ENCODE data around the gene PTGER3.
A peak's percentile ranks its signal among the peaks of the same experiment; 100 is the strongest.

The PTGER3 gene

DNA sequence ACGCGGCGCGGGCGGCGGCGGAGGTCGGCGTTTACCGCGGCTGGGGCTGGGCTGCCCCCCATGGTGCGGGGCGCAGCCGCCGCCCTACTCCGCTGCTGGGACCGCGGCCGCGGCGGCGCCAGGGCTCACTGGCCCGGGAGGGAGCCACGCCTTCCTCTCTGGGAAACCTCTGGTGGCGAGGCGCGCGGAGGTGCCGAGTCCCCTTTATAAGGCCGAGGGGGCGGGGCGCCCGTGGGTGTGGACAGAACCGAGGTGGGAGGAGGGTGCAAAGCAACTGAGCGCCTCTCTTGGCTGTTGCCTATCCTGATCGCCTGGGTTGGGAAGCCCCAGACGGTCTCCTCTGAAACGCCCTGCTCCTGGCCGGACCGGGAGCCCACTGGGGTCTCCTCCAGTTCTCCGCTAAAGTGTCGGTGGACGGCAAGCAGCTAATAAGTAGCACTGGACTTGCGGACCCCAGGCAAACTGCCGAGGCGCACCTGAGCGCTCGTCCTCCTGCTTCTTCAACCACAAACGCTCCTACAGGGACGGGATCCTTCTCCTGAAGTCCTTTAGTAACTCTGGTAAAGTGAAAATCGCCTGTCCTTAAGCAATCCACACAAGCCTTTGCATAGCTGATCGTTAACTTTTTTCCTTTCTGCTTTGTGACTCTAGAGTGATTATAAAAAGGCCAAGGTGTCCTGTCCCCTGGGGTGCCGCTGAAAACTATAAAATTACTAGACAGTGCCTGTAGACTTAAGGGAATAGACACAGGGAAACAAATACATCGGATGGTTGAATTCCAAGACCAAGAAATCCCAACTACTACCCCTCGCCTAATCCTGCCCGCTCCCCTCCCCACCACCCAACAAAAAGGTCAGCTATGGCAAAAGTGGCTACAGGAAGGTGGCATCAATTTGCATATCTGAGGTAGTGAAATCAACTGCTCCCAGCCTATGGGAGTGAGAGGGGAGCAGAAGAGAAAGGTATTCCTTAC, at the start of gene PTGER3:
Gene PTGER3, minus strand, starts transcription at position 182 of the 973 bp plus-strand sequence. CDS start 239 bp downstream, outside the sequence.
- peak; percentile 79 for DNase-seq

DNA sequence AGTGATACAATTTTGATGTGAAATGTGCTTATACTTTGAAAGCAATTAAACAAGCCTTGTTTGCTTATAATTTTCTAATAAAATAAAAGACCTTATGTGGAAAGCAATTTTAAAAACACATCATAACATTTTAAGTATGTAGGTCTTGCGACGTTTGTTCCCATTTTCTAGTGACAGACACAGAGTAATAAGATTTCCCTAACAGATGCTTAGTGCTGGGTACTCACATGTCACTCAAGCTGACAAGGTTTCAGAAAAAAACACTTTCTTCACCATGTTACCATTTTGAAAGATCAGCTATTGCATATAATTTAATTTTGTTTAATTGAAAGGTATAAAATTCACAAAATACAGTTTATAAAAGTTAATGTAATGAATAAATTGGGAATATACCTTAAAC, 47.3 kb upstream of the PTGER3 start:
- no peak for DNase-seq

DNA sequence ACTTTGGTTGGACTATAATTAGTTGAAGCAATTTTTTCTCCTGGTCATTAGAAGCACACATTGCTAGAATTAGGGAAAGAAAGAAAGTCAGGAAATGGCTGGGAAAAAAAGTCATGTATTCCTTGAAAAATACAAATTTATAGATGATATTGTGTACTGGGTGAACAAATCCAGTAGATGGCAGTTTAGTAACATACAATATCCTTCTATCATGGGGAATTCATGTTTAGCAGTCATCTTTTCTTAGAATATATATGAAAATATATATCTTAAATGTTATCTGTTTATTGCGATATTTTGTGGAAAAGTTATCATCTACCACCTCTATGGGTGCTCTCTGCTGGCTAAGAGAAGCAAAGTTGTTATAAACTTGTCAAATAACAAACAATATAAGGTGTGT, 46.3 kb upstream of the PTGER3 start:
- no peak for DNase-seq

DNA sequence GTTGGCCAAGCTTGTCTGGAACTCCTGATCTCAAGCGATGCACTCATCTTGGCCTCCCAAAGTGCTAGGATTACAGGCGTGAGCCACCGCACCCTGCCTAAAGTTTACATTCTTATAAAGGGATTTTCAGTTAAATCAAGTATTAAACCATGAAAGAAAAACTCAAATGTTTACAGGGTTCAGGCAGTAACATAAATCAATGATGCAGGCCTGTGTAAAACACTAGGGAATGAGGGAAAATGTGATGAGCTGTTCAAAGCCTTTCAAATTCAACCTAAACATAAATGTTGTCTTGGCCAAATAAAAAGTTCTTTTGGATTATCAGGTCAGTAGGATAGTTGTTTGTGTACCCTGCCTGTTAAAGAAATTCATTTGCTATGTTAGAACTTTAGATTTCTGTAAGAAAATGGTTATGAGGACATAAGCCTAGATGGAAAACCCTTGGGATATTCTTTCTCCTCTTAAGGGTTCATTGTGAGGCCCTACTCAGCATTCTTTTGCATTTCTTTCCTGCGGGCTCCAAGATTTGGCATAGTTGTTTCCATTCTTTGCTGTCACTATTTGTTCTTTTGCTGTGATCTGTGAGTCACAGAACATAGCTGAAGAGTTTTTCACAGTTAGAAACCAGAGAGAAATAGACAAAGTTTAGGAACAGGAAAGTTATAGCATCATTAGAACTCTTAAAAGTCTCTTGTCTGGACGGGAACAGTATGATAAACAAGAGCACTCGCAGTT, 42.1 kb upstream of the PTGER3 start:
- DNase-seq = no peak

DNA sequence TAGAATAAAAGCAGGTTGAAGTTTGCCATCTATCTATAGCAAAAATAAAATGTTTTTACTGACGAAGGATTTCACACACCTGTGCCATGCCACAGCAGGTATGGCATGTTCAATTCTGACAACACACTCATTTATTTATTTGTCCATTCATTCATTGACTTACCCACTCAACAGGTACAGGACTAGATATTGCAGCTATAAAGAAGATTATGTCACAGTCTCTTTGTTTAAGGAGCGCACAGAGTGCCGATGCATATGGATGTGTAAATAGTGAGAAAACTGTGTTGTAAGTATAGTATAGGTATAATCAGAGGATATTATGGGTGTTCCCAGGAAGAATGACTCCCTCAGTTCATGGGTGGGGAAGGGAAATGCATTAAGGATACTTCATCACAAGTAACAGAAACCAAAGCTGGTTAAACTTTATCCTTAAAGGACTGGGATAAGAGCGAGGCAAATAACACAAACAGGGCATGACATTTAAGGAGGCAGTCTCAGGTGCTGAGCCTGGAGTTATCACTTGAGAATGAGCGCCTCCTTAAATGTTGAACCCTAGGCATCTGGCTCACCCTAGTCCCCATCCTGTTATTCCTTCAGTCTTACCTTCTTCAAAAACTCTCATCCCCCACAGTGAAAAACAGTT, 41.1 kb upstream of the PTGER3 start:
- no peak for DNase-seq

DNA sequence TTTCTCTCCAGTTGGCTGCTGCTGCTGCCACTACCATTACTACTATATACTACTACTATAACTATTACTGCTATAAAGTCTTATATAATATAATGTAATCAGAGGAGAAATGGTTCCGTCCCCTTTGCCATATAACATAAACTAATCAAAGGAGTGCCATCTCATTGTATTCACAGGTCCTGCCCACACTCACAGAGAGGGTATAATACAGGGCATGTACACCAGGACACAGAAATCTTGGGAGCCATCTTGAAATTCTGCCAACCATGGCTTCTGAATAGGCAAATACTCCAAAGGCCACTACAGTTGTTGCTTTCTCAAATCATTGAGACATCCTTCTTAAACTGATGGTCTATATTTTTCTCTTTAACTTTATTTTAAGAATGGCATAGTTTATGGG, 40.1 kb upstream of the PTGER3 start:
- DNase-seq = no peak

DNA sequence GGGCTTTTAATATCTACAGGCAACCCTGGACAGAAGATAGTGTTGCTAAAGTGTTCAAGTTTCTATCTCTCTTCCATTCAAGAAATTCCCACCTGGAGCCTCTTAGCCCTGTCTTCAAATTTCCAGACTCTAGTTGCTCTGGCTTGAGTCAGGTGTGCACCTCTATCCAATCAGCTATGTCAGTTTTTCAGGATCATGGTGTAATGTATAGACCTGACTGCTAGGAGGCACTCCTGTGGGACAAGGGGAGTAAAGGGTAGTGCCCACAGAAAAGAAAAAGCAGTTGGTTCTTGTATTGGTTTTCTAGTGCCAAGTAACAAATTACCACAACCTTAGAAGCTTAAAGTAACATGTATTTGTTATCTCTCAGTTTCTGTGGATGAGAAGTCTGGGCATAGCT, 39.4 kb upstream of the PTGER3 start:
- no peak for DNase-seq

DNA sequence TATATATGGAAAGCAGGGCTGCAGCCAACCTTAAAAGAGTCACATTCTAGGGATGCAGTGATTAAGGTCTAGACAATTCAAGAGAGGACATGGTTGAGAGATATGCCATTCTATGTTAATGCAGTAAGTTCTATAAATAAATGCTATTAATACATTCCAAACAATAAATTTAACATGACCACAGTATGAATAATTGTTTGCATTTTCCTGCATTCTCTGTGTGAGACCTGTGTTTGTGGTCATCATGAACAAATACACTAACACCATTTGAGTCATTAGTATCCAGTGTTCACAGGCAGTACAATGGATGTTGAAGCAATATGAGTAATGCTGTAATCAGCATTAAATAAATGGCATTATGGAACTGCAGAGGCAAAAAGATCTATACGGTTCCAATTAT, 38.7 kb upstream of the PTGER3 start:
- DNase-seq = no peak

DNA sequence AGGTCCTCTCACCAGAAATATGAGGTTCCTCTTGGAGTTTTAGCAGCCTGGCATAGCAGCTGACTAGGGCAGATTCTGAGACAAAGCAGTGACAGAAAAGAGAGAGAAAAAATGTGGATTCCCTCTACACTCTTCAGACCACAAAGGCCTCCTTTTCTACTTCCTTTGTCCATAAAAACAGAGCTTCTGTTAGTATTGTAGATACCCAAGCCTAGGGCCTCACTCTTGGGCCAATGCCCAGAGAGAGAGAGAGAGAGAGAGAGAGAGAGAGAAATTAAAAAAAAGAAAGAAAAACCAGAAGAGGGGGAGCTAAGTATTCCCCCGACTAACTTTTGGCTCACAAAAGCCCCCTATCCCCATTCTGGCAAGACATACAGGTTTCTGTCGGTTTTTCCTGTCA, 35.7 kb upstream of the PTGER3 start:
- DNase-seq = no peak

DNA sequence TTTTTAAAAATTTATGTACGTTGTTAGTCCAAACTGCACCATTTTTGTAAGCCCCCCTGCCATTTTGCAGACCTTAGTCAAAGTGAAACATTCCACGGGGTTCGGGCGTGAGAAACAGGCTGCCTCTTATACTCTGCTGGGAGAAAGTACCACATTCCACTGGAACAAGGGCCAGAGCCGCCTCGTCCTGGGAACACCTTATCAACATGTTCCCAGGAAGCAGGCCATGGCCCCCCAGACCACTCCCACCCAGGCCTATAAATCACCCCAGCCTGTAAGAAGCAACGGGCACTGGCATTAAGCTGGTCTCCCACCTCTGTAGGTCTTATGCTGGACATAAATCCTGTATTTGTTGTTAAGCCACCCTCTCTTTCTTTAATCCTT, 34.1 kb upstream of the PTGER3 start:
- DNase-seq = no peak

DNA sequence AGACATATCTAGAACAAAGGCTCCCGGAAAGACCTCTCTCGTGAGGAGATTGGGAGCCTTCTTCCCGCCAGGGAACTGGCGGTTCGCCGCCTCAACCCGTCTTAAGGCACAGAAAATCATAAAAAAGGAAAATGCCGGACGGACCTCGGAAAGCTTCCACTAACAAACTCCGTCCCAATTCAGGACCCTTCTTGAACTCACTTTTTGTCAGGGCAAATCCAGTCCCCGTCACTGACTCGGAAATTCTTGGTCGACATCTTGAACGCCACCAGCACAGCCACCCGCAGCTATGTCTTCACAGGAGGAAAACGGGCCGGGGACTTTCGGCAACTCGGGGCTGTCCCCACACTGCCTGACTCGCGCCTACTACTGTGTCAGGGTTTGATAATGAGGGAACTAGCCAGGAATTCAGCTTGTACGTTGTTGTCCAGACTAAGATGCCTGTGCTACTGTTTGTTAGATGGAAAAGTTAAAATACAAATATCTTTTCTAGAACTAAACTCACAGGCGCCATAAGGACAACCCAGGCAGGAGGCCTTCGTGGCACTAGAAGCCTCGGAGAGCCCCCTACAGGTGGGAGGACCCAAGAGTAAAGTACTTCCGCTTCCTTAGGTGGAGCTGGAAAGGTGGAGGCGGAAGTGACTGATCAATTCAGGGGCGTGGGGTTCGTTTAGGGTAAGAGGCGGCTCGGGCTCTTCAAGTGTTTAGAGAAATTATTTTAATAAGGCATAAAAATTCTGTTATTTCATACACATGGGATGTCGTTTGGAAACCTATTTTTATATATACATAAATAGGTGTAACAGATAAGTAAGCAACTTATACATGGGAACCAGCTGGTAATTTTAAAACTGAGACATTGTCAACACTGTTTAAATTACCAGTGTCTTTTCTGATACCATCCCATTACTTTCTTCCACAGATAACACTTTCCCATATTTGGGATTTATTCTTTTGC, 33.4 kb upstream of the PTGER3 start, which contains the start of gene ZRANB2:
Gene ZRANB2, minus strand, starts transcription at position 297 of the 958 bp plus-strand sequence. Its CDS starts 40 bp downstream, at position 257.
- peak; percentile 97 for DNase-seq

DNA sequence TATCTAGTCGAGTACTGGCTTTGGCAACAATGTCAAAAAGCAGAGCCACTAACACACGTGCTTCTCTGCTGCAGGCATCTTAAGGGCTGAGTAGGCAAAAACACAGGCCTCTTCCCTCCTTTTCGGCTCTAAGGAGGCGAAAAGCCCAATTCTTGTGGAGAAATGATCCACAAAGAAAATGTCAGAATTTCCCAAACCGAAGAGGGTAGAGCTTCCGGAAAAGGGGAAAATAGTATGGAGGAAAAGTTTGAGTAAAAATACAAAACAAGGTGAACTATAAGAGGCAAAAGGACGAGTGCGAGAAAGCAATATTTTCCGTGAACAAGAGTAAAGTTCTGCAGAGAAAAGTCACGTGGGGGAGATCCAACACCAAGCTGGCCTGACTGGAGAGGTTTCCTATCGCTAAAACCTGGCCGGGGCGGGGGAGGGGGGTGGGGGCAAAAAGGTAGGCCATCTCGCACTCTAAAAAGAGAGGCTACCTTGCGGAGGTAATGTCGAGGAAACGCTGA, 32.7 kb upstream of the PTGER3 start:
- DNase-seq = no peak

DNA sequence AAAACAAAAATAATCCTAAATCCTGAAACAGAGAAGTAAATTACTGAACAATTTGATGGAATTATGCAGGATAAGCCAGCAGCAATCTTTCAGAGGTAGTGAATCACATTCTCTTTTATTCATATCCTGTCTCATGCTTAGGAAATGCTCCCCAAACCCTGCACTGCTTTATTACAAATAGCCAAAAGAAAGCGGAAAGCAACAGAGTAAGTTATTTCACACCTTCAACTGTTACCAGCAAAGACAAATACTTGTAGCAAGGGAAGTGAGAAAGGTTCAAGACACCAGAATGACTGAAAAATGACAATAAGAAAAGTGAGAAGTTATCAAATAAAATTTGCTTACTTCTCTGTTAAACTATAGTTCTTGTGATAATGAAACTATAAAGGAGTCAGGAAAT, 27.1 kb upstream of the PTGER3 start:
- no peak for DNase-seq

DNA sequence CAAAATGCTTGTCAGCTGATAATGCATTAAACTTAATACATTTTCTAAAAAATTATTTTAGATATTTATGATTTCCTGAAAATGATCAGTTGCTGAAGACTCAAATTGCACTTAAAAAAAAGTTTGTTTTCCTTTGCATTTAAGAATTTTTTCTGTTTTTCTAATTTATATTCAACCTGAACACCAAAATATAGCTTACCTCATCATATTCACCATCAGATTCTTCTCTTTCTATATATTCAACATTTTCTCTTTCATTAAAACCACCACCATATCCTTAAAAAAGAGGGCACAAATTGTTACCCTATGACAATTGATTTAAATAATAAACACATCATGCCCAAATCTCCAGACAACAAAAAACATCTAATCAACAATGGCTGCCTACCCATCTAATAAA, 24.7 kb upstream of the PTGER3 start:
- no peak for DNase-seq

DNA sequence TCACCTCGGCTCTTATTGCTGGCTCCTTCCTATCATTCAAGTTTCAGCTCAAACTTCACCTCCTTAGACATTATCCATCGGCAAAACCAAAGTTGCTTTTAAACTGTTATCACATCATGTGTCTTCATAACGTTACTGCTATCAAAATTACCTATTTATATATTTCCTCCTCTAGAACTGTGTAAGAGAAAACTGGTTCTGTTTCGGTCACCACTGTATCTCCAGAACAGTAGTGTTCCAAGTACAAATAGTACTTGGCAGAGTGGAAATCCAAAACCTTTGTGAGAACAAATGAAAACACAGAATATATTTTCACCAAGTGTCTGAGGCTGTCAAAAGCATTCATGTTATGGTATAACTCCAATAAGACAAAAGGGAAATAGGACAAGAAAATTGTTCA, 24.1 kb upstream of the PTGER3 start:
- no peak for DNase-seq

DNA sequence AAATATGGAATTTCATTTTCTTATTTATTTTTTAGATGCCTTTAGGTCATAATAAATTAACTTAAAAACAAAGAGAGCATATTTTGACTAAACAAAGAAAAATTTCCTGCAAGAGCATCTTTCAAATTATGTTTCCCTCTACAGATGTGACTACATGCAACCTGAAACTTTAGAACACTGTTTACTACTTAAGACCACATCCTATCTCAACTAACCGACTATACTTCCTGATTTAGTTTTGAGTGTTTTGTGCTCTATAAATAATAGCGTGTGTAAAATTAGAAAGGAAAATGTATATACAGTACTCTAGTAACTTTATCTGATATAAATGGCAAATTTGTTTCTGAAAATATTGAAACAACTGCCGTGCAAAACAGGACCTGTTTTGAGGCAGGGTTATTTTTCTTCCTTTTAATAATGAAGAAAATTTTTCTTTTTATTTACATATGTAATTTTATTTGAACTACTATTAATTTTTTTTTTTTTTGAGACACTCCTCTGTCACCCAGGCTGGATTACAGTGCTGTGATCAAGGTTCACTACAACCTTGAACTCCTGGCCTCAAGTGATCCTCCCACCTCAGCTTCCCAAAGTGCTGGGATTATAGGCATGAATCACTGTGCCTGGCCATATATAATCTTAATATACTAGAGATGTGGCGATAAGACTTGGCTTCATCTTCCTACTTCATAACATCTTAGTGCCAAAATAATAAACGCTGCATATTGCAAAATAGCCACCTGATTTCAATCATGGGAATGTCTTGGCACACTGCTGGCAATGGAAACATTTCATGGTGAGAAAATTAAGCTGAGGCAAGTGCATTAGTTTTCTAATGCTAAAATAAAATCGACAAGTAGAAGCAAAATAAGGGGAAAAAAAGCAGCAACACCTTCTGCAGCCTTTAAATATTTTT, 21.0 kb upstream of the PTGER3 start:
- no peak for DNase-seq

DNA sequence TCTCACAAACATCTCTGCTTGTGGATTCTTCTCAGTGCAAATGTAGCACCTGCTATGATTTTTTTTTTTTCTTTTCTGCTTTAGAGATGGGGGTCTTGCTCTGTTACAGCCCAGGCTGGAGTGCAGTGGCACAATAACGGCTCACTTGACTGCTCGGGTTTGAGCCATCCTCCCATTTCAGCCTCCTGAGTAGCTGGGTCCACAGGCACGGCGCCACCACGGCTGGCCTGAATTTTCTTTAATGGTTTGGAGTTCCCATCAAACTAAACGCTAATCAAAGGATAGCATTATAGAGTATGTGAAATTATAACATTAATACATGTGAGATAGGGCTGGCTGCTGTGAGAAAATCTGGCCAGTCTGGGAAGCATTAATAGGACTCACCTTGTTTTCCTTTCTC, 7.2 kb upstream of the PTGER3 start:
- DNase-seq = no peak

DNA sequence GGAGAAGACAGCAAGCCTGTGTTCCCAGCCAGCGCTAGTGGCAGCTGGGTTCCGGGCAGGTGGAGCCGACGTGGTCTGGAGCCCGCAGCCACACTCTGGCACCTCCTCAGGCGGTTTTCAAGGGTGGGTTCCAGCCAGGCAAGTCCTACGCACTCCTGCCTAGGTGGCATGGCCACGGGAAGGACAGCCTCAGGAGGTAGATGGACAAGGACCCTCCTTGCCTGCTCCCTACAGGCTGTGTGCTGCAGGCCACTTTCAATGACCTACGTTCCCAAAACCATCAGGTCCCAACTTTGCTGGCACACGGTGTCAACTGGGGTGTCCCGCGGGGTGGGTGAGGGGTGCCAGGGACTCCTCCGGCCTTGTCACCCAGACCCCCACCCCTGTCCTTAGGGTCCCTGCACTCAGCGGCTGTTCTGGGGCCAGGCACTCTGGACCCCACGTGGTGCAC, 6.7 kb upstream of the PTGER3 start:
- DNase-seq = no peak

DNA sequence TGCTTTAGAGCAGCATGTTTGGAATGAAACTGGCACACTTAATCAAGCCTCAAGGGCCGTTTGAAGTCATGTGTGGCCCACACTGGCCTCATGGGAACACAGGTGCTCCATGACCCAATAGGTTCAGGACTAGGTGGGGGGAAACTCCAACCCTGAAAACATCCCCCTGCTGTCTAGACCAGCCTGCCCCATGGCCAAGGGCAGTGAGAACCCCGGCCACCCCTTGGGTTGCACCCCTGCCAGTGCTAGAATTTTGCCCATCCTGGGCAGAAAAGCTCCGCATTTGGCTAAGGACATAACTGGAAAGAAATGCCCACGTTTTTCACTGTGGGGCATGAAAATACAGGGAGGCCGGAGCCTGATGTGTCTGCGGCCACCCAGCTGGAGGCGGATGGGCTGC, 6.1 kb upstream of the PTGER3 start:
- DNase-seq = no peak

DNA sequence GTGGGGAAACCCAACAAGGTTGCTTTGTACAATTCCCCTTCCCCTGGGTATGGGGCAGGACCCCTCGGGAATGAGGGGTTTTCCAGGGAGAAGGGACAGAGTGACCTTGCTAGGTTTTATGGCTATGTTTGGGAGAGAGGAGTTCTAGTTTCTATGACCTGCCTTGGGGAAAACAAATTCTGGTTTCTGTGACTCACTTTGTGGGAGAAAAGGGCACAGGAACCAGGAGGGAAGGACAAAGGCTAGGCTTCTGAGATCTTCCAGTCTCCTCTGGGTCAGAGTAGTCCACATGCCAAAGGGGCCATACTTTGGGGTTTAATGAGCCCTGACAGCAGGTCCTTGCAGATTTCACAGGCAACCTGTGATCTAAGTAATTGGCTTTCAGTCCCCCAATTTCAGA, 5.5 kb upstream of the PTGER3 start:
- no peak for DNase-seq

Measured in T1000 (cell line).